B cell (primary cell): ENCODE data around the gene PTPRN2. TPM values are rescaled to one million over a fixed set of nuclear protein-coding genes. Genes with fewer than 3 reads are reported as not detected.

ENCODE experiments used
- ATAC-seq: fragments of 200-7000 bp; cut with Tn5 transposase; one replicate; pipeline ENCODE4 v1.10.0; 2021; ENCODE audit warnings: low read depth, mild to moderate bottlenecking, moderate number of reproducible peaks, moderate library complexity
- CTCF ChIA-PET: fragments of 350-600 bp; sonication (Branson Sonifier 250); formaldehyde crosslinking; loops from one replicate; lab custom pipeline; 2021; ENCODE audit warnings: antibody characterized with exemption, inconsistent platforms; lab: Charles Lee
- POLR2A ChIA-PET: fragments of 350-600 bp; sonication (Branson Sonifier 250); formaldehyde crosslinking; loops from one replicate; lab custom pipeline; 2021; ENCODE audit warnings: antibody characterized with exemption; lab: Charles Lee
- DNase-seq: peaks from one replicate; pipeline ENCODE4 v3.0.0; 2013
- H2AFZ ChIP-seq: 2 replicates; pipeline ENCODE4 v1.6.1; 2012; ENCODE audit warnings: mild to moderate bottlenecking, low read depth, low read length; ENCODE audit not compliant: insufficient read depth, poor library complexity, severe bottlenecking
- H3K27ac ChIP-seq, 2 donors: 1 replicate in 1 of 2; 2 replicates in 1 of 2; pipeline ENCODE4 v1.5.1; 2012 to 2013; ENCODE audit warnings: low read length in 2 of 2, mild to moderate bottlenecking in 2 of 2, moderate library complexity in 1 of 2
- H3K27me3 ChIP-seq, 4 experiments: fragments of 200-600 bp in 1 of 4; sonication (generic) in 1 of 4; replicated peaks in 1 of 4; 1 replicate in 2 of 4; 2 replicates in 2 of 4; pipeline versions ENCODE4 v1.6.1 to v1.7.0; 2013 to 2016; ENCODE audit warnings: low read length in 3 of 4, mild to moderate bottlenecking in 2 of 4, mixed read lengths in 1 of 4, moderate library complexity in 1 of 4; ENCODE audit not compliant: insufficient read depth in 4 of 4, control insufficient read depth in 3 of 4; ENCODE audit errors: control extremely low read depth in 1 of 4
- H3K36me3 ChIP-seq, 2 experiments: replicated peaks in 1 of 2; 1 replicate in 1 of 2; 2 replicates in 1 of 2; pipeline versions ENCODE4 v1.6.1 to v1.7.1; 2013; ENCODE audit warnings: low read length in 1 of 2; ENCODE audit not compliant: insufficient read depth in 2 of 2, control insufficient read depth in 1 of 2; ENCODE audit errors: control extremely low read depth in 1 of 2, extremely low read depth in 1 of 2
- H3K4me1 ChIP-seq, 2 donors: fragments of 200-600 bp in 1 of 2; sonication (generic) in 1 of 2; 1 replicate in 1 of 2; 2 replicates in 1 of 2; pipeline versions ENCODE4 v1.5.1 to v1.6.1; 2013 to 2017; ENCODE audit warnings: low read length in 2 of 2; ENCODE audit not compliant: control insufficient read depth in 2 of 2, insufficient read depth in 2 of 2
- H3K4me2 ChIP-seq: replicated peaks from 2 replicates; pipeline ENCODE3; 2012; ENCODE audit warnings: mild to moderate bottlenecking, low read depth, low read length; ENCODE audit not compliant: poor library complexity, severe bottlenecking
- H3K4me3 ChIP-seq, 5 experiments: fragments of 200-600 bp in 1 of 5; sonication (generic) in 1 of 5; 1 replicate in 3 of 5; 2 replicates in 2 of 5; pipeline versions ENCODE4 v1.5.1 to v1.7.0; 2011 to 2016; ENCODE audit warnings: low read length in 4 of 5, mild to moderate bottlenecking in 4 of 5, low read depth in 2 of 5, control low read depth in 1 of 5, moderate library complexity in 1 of 5; ENCODE audit not compliant: insufficient read depth in 1 of 5; ENCODE audit errors: control extremely low read depth in 1 of 5, extremely low read depth in 1 of 5
- H3K79me2 ChIP-seq: fragments of 200-600 bp; sonication (generic); one replicate; pipeline ENCODE4 v1.6.0; 2016; ENCODE audit warnings: low read length; ENCODE audit not compliant: control insufficient read depth, insufficient read depth
- H3K9ac ChIP-seq: fragments of 200-600 bp; sonication (generic); 2 replicates; pipeline ENCODE4 v1.6.1; 2017; ENCODE audit warnings: mild to moderate bottlenecking, low read length, moderate library complexity
- H3K9me3 ChIP-seq, 3 donors: one replicate each; pipeline versions ENCODE4 v1.6.1 to v1.7.1; 2013; ENCODE audit warnings: low read length in 2 of 3; ENCODE audit not compliant: control insufficient read depth in 2 of 3, insufficient read depth in 1 of 3; ENCODE audit errors: control extremely low read depth in 1 of 3
- H4K20me1 ChIP-seq: 2 replicates; pipeline ENCODE4 v1.6.0; 2012; ENCODE audit warnings: mild to moderate bottlenecking, low read length; ENCODE audit not compliant: insufficient read depth, control insufficient read depth, poor library complexity, severe bottlenecking
- H3K27ac Mint-ChIP-seq: one replicate; pipeline ENCODE4 v1.8.0; 2021; ENCODE audit warnings: mixed read lengths
- H3K27me3 Mint-ChIP-seq: one replicate; pipeline ENCODE4 v1.8.0; 2021; ENCODE audit warnings: mixed read lengths
- H3K4me1 Mint-ChIP-seq: one replicate; pipeline ENCODE4 v1.8.0; 2021; ENCODE audit warnings: mixed read lengths
- H3K4me3 Mint-ChIP-seq: one replicate; pipeline ENCODE4 v1.8.0; 2021; ENCODE audit warnings: mixed read lengths
- H3K9me3 Mint-ChIP-seq: one replicate; pipeline ENCODE4 v1.8.0; 2022; ENCODE audit warnings: mixed read lengths; ENCODE audit not compliant: insufficient read depth
- EZH2 ChIP-seq: IDR thresholded peaks from 2 replicates; pipeline ENCODE4 v1.6.1; 2012; ENCODE audit warnings: borderline replicate concordance, low read depth, mild to moderate bottlenecking, moderate library complexity, low read length; ENCODE audit not compliant: insufficient read depth, poor library complexity, severe bottlenecking
- WGBS: methylation state at CpG from one replicate; pipeline ENCODE4 v1.1.5; 2013; ENCODE audit warnings: missing lambda C conversion rate; ENCODE audit not compliant: insufficient coverage; 5-methylcytosine and 5-hydroxymethylcytosine counted together
- intact Hi-C: fragments of 100-400 bp; cut with micrococcal nuclease; formaldehyde crosslinking; loops from one replicate; pipeline ENCODE4 v1.10.0; 2022
- polyA plus RNA-seq: library from polyadenylated mRNA; depleted of rRNA; stranded (reverse); fragments of >200 nt; gene quantifications from 2 replicates; pipeline ENCODE4 v1.2.3, GENCODE V29; 2012
- total RNA-seq, 2 donors: library from RNA; stranded (reverse); fragments of 120-200 nt in 1 of 2; gene quantifications; 1 replicate in 1 of 2; 2 replicates in 1 of 2; pipeline versions ENCODE4 v1.2.3 to v1.2.4, GENCODE V29; 2013 to 2022
- TF ChIP-seq, protein P1 (sequence below): fragments of 200-600 bp; IDR thresholded peaks from one replicate; pipeline ENCODE4 v1.8.0; 2022; ENCODE audit warnings: antibody characterized with exemption, mild to moderate bottlenecking

PTPRN2 gene
- total and polyA plus RNA-seq, 2 donors (not counting 1 experiment from before 2014, with no cell fraction given) = 2.0 to 5.0 TPM

DNA sequence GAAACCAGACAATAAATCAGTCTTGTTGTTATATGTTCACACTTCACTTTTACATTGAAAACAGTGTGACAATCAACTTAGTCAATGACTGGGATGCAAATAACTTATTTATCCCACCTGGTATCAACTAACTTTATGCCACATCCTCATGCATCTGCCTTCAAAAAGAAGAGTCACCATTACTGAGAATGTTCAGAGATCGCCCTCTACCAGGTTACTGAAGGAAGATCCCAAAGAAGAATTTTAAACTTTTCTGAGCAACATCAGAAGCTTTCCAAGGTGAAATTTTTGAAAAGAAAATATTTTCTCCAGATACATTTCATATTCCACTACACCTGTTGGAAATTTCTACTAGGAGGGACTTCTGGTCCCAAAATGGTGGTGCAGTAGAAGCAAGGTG, 359.5 kb downstream of the PTPRN2 start:
- no peaks in the 10 kb centered on the region for H3K27me3 Mint-ChIP-seq
- no CpG with 5 or more reads among the region's 1 CpG for WGBS
- Histone ChIP-seq H3K9me3 (peaks cover 0 to 21% (median 15%) of the 10 kb centered on the region in 3 donors), H3K27ac (no peak overlapping the region), H3K9ac (no peak overlapping the region), H3K4me1 (no peaks in the 10 kb centered on the region), H3K4me3 (no peak overlapping the region), H3K4me2 (no peak overlapping the region), H3K36me3 (no peaks in the 10 kb centered on the region), H3K27me3 (no peaks in the 10 kb centered on the region), H4K20me1 (no peaks in the 10 kb centered on the region), H2AFZ (no peak overlapping the region), H3K79me2 (no peaks in the 10 kb centered on the region)
- no peak for ATAC-seq
- peaks cover 20% of the 10 kb centered on the region for H3K9me3 Mint-ChIP-seq
- CTCF ChIA-PET = no interaction called here
- no peaks in the 10 kb centered on the region for H3K4me1 Mint-ChIP-seq
- no peak overlapping the region for H3K4me3 Mint-ChIP-seq
- H3K27ac Mint-ChIP-seq = no peak overlapping the region
- intact Hi-C loops = no loop called here
- no peak for DNase-seq
- TF ChIP-seq, protein P1, sequence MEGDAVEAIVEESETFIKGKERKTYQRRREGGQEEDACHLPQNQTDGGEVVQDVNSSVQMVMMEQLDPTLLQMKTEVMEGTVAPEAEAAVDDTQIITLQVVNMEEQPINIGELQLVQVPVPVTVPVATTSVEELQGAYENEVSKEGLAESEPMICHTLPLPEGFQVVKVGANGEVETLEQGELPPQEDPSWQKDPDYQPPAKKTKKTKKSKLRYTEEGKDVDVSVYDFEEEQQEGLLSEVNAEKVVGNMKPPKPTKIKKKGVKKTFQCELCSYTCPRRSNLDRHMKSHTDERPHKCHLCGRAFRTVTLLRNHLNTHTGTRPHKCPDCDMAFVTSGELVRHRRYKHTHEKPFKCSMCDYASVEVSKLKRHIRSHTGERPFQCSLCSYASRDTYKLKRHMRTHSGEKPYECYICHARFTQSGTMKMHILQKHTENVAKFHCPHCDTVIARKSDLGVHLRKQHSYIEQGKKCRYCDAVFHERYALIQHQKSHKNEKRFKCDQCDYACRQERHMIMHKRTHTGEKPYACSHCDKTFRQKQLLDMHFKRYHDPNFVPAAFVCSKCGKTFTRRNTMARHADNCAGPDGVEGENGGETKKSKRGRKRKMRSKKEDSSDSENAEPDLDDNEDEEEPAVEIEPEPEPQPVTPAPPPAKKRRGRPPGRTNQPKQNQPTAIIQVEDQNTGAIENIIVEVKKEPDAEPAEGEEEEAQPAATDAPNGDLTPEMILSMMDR = no peak
- TF ChIP-seq EZH2 = no peak
- POLR2A ChIA-PET = no interaction called here

DNA sequence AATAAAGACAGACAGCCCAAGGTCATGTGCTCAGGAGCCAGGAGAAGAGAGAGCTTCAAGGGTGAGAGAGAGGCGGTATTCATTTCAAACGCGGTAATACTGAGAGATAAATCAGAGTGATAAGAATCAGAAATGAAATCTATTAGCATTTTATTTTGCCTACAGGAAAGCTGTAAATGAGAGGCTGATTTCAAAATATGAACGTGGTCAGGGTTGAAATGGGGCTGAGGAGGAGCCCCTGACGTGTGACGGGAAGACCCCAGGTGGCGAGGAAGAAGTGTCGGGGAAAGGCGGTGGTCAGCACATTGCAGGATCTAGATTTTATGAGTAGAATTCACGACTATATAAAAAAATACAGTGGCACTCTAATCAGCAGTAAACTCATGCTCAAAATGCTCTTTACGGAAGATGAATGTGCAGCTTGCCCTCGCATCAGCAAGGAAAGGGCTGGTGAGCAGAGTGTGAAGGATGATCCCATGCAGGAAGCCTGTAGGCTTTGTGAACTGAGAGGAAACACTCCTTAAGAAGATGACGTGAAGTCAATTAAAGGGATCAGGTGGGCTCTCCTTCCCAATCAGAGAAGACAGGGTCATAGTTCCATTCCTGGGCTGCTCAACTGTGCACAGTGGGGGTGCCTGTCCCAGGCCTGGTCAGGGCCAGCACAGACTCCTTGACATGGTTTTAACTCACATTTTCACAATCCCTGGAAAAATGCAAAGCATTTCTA, 360.2 kb downstream of the PTPRN2 start:
- H3K4me1 ChIP-seq = no peaks in the 10 kb centered on the region
- Mint-ChIP-seq H3K27me3 (no peaks in the 10 kb centered on the region), H3K27ac (no peak overlapping the region), H3K9me3 (peaks cover 20% of the 10 kb centered on the region), H3K4me3 (no peak overlapping the region), H3K4me1 (no peaks in the 10 kb centered on the region)
- no peak overlapping the region for H3K9ac ChIP-seq
- ChIA-PET POLR2A (no interaction called here), CTCF (no interaction called here)
- no peaks in the 10 kb centered on the region for H3K79me2 ChIP-seq
- no peaks in the 10 kb centered on the region for H3K36me3 ChIP-seq
- intact Hi-C loops = no loop called here
- no peak overlapping the region for H3K4me3 ChIP-seq
- WGBS = 89% methylated on average over 9 of the region's 13 CpGs
- H3K4me2 ChIP-seq = no peak overlapping the region
- no peaks in the 10 kb centered on the region for H4K20me1 ChIP-seq
- H3K9me3 ChIP-seq = peaks cover 0 to 21% (median 15%) of the 10 kb centered on the region in 3 donors
- ATAC-seq (no peak), DNase-seq (no peak)
- no peak overlapping the region for H3K27ac ChIP-seq
- no peaks in the 10 kb centered on the region for H3K27me3 ChIP-seq
- H2AFZ ChIP-seq = no peak overlapping the region
- no peak for TF ChIP-seq EZH2
- TF ChIP-seq, protein P1 = no peak
